GM12875 (cell line): ENCODE results near the gene CCDC178.

ENCODE experiments used
- H3K4me3 ChIP-seq: one replicate; pipeline ENCODE4 v1.5.1; 2011; ENCODE audit warnings: low read depth, low read length, control low read depth
- TF ChIP-seq, protein P1 (sequence below): IDR thresholded peaks from 2 replicates; pipeline ENCODE4 v1.5.1; 2011; ENCODE audit warnings: low read depth, mild to moderate bottlenecking, control low read depth, inconsistent platforms, low read length, moderate library complexity, borderline replicate concordance; ENCODE audit not compliant: insufficient read depth

The CCDC178 gene

DNA sequence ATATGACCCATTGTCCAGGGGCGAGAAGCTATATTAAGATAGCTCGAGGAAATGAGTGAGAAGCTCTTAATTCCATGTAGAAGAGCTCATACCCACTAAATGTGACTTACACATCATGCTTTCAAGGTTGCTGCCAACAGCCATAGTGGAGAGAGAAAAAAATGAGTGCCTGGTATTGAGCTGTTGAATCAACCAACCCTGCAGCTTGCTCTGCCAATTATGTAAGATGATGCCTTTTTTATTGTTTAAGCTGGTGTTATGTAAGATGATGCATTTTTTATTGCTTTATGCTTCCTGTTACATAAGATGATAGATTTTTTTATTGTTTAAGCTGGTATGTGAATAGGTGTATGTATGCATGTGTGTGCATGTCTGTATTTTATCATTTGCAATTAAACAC, 228.2 kb downstream of the CCDC178 start:
- H3K4me3 ChIP-seq: no peak overlapping the region
- TF ChIP-seq, protein P1, sequence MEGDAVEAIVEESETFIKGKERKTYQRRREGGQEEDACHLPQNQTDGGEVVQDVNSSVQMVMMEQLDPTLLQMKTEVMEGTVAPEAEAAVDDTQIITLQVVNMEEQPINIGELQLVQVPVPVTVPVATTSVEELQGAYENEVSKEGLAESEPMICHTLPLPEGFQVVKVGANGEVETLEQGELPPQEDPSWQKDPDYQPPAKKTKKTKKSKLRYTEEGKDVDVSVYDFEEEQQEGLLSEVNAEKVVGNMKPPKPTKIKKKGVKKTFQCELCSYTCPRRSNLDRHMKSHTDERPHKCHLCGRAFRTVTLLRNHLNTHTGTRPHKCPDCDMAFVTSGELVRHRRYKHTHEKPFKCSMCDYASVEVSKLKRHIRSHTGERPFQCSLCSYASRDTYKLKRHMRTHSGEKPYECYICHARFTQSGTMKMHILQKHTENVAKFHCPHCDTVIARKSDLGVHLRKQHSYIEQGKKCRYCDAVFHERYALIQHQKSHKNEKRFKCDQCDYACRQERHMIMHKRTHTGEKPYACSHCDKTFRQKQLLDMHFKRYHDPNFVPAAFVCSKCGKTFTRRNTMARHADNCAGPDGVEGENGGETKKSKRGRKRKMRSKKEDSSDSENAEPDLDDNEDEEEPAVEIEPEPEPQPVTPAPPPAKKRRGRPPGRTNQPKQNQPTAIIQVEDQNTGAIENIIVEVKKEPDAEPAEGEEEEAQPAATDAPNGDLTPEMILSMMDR: no peak

DNA sequence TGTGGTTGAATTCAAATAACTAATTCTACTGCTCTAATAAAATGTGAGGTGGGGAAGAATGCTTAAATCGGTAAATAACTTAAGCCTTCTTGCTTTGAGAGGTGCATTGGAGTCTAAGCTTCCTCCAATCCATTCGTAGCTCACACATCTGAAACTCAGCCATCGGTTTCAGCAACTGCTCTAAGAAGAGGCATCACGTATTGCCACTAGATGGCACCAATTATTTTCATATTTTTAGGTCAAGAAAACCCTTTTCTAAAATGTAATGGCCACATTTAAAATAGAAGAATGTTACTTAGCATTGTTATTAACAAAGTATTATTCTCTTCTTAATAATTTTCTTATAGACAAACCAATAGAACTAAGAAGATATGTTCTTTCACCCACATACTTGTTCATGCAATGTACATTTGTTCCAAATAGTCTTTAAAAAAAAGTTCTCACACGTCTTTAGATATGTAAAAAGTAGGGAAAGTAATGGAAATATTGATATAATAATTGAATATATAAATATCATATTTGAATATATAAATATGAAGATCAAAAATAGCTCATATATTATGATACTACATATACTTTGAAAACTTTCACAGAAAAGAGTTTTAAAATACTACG, 229.8 kb downstream of the CCDC178 start:
- TF ChIP-seq, protein P1: peak; percentile 39; the same call in 1 of the 2 replicates

DNA sequence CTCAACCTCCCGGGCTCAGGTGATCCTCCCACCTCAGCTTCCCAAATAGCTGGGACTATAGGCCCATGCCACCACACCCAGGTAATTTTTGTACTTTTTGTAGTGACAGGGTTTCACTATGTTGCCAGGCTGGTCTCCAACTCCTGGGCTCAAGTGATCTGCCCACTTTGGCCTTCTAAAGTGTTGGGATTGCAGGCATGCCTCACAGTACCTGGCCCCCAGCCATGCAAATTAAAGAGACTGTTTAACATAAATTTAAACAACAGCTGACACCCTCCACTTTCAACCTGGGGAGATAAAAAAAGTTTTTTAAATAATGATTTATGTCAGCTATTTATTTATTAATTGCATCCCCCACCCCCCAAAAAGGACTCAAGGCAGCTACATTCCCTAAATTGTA, 234.7 kb downstream of the CCDC178 start:
- TF ChIP-seq, protein P1: no peak

More for the DNA sequence above, 229.8 kb downstream of the CCDC178 start:
- H3K4me3 ChIP-seq: no peak overlapping the region

DNA sequence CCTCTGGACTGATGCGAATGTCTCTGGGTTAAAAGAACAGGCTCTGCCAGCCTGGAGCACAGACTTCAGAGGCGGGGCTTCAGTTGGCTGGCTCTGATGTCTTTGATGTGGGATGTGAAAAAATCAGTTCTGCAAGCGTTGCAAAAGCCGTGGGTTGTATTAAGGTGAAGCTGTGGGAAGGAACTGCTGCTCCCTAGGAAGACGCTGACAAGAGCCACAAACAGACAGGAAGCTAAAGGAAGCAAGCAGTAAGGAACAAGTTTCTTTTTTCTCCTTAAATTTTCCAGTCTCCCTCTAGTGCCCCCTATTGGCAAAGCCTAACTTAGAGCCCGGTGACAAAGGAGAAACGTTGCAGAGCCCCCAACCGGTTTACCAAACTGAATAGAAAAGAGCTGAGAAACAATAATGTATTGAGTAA, 239.0 kb downstream of the CCDC178 start:
- H3K4me3 ChIP-seq: no peak overlapping the region

More for the DNA sequence above, 234.7 kb downstream of the CCDC178 start:
- no peak overlapping the region for H3K4me3 ChIP-seq

DNA sequence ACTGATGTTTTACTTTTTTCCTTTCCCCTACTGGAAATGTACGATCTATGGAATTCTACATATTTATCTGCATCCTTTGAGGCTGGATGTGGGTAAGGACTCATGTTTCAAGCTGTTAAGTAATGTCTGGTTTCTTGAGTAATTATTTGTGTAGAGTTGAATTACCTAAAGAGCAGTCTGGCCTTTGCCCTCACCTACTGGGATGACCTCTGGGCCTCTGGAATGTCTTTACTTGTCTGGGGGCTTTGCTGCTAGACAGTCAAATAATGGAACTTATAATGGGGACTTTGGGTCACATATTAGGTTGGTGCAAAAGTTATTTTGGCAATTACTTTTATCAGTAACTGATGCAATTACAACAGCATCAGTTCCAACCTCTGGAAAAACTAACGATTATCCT, 244.7 kb downstream of the CCDC178 start:
- no peak overlapping the region for H3K4me3 ChIP-seq
- TF ChIP-seq, protein P1: no peak

More for the DNA sequence above, 239.0 kb downstream of the CCDC178 start:
- TF ChIP-seq, protein P1: peak; percentile 38; the same call in 1 of the 2 replicates

DNA sequence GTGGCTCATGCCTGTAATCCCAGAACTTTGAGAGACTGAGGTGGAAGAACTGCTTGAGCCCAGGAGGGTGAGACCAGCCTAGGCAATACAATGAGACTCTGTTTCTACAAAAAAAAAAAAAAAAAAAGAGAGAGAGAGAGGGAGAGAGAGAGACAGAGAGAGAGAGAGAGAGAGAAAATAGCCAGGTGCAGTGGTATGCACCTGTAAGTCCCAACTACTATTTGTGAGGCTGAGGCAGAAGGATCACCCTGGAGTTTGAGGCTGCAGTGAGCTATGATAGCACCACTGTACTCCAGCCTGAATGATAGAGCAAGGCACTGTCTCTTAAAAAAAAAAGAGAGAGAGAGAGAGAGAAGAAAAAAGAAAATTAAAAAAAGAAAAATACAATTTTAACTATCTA, 245.7 kb downstream of the CCDC178 start:
- TF ChIP-seq, protein P1: no peak
- H3K4me3 ChIP-seq: no peak overlapping the region

DNA sequence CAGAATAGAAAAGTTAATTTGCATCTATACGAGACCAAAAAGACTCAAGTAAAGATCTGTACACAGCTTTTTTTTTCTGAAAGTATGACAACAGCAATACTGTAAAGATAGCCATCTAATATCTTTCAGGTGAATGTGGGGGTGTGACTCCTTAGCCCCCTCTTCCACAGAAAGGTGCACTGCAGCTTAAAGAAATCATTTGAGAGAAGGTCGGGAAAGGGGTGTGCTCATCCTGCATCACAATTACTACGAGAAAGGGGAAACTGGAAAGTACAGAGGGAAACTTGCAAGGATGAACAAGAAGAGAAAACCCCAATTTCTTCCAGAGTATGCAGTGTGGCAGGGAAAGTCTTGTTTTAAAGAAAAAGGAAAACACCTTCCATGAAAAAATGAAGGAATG, 255.6 kb downstream of the CCDC178 start:
- H3K4me3 ChIP-seq: no peak overlapping the region
- TF ChIP-seq, protein P1: no peak
